Smooth muscle cell (in vitro differentiated cells): ENCODE results near the gene PCDHB10. TPM values are rescaled to one million over a fixed set of nuclear protein-coding genes. Genes with fewer than 3 reads are reported as not detected.
"Not testable (repeated sequence)": the region's sequence is repeated elsewhere in the genome, so short reads cannot be mapped to it uniquely, and the experiment has no call there.

Experiments
- DNase-seq: peaks from one replicate; lab custom pipeline; 2025; ENCODE audit not compliant: unreplicated experiment; lab: John Stamatoyannopoulos, UW
- H2AFZ ChIP-seq: fragments of 200-600 bp; sonication (generic); 2 replicates; pipeline ENCODE4 v1.6.0; 2016; ENCODE audit warnings: antibody characterized with exemption, low read depth, mild to moderate bottlenecking
- H3F3A ChIP-seq: fragments of 200-600 bp; sonication (generic); 2 replicates; pipeline ENCODE4 v1.6.0; 2017; ENCODE audit warnings: antibody characterized with exemption, low read depth
- H3K27ac ChIP-seq: fragments of 200-600 bp; sonication (generic); 2 replicates; pipeline ENCODE4 v1.5.1; 2016; ENCODE audit warnings: low read depth, mild to moderate bottlenecking
- H3K27me3 ChIP-seq: fragments of 200-600 bp; sonication (generic); 2 replicates; pipeline ENCODE4 v1.6.1; 2016; ENCODE audit warnings: low read depth, mild to moderate bottlenecking
- H3K36me3 ChIP-seq: fragments of 200-600 bp; sonication (generic); 2 replicates; pipeline ENCODE4 v1.5.1; 2016; ENCODE audit warnings: low read depth
- H3K4me1 ChIP-seq: fragments of 200-600 bp; sonication (generic); 2 replicates; pipeline ENCODE4 v1.5.1; 2016; ENCODE audit warnings: low read depth
- H3K4me2 ChIP-seq: fragments of 200-600 bp; sonication (generic); 2 replicates; pipeline ENCODE4 v1.6.0; 2016; ENCODE audit warnings: mild to moderate bottlenecking
- H3K4me3 ChIP-seq: fragments of 200-600 bp; sonication (generic); 2 replicates; pipeline ENCODE4 v1.5.1; 2016; ENCODE audit warnings: mild to moderate bottlenecking
- H3K79me2 ChIP-seq: fragments of 200-600 bp; sonication (generic); 2 replicates; pipeline ENCODE4 v1.6.0; 2016; ENCODE audit warnings: low read depth, mild to moderate bottlenecking
- H3K9ac ChIP-seq: fragments of 200-600 bp; sonication (generic); 2 replicates; pipeline ENCODE4 v1.6.0; 2016; ENCODE audit warnings: low read depth
- H3K9me3 ChIP-seq: fragments of 200-600 bp; sonication (generic); replicated peaks from 2 replicates; pipeline ENCODE4 v1.5.1; 2016; ENCODE audit warnings: low read depth
- H4K20me1 ChIP-seq: fragments of 200-600 bp; sonication (generic); 2 replicates; pipeline ENCODE4 v1.6.0; 2016; ENCODE audit warnings: low read depth
- WGBS: methylation state at CpG from one replicate; pipeline ENCODE4 v1.1.7; 2016; ENCODE audit warnings: low lambda C conversion rate; 5-methylcytosine and 5-hydroxymethylcytosine counted together
- polyA plus RNA-seq: library from polyadenylated mRNA; unstranded; fragments of >200 nt; fragmentation: Nextera tagmentation; extraction: Ambion mirVana; gene quantifications from 2 replicates; pipeline ENCODE4 v1.2.1, GENCODE V29; 2016
- total RNA-seq: library from RNA; depleted of rRNA; stranded (reverse); fragments of >200 nt; gene quantifications from 2 replicates; pipeline ENCODE4 v1.2.3, GENCODE V29; 2014
- TF ChIP-seq, protein P1 (sequence below): fragments of 200-600 bp; sonication (generic); IDR thresholded peaks from 2 replicates; pipeline ENCODE4 v1.5.1; 2017; ENCODE audit warnings: borderline replicate concordance, mild to moderate bottlenecking, antibody characterized with exemption; ENCODE audit not compliant: insufficient read depth, poor library complexity, severe bottlenecking

PCDHB10 gene
- total and polyA plus RNA-seq, 2 experiments from 2014 or later: 3.3 to 6.4 TPM

DNA sequence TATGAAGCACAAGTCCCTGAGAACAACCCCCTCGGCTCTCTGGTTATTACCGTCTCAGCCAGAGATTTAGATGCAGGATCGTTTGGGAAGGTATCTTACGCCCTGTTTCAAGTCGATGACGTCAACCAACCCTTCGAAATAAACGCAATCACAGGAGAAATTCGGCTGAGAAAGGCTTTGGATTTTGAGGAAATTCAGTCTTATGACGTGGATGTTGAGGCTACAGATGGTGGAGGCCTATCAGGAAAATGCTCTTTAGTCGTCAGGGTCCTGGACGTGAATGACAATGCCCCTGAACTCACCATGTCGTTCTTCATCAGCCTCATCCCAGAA lies 41.2 kb upstream of the PCDHB10 start:
- TF ChIP-seq, protein P1, sequence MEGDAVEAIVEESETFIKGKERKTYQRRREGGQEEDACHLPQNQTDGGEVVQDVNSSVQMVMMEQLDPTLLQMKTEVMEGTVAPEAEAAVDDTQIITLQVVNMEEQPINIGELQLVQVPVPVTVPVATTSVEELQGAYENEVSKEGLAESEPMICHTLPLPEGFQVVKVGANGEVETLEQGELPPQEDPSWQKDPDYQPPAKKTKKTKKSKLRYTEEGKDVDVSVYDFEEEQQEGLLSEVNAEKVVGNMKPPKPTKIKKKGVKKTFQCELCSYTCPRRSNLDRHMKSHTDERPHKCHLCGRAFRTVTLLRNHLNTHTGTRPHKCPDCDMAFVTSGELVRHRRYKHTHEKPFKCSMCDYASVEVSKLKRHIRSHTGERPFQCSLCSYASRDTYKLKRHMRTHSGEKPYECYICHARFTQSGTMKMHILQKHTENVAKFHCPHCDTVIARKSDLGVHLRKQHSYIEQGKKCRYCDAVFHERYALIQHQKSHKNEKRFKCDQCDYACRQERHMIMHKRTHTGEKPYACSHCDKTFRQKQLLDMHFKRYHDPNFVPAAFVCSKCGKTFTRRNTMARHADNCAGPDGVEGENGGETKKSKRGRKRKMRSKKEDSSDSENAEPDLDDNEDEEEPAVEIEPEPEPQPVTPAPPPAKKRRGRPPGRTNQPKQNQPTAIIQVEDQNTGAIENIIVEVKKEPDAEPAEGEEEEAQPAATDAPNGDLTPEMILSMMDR: no peak
- Histone ChIP-seq H3K27me3 (no peaks in the 10 kb centered on the region), H3K9me3 (peaks cover 14% of the 10 kb centered on the region), H3K36me3 (no peaks in the 10 kb centered on the region), H3K27ac (no peak overlapping the region), H3K4me2 (no peak overlapping the region), H3K9ac (no peak overlapping the region), H2AFZ (no peak overlapping the region), H3K79me2 (no peaks in the 10 kb centered on the region), H3K4me1 (no peaks in the 10 kb centered on the region), H3K4me3 (no peak overlapping the region), H3F3A (no peaks in the 10 kb centered on the region), H4K20me1 (no peaks in the 10 kb centered on the region)
- no peak for DNase-seq
- 93% methylated on average over 13 of the region's 13 CpGs for WGBS

DNA sequence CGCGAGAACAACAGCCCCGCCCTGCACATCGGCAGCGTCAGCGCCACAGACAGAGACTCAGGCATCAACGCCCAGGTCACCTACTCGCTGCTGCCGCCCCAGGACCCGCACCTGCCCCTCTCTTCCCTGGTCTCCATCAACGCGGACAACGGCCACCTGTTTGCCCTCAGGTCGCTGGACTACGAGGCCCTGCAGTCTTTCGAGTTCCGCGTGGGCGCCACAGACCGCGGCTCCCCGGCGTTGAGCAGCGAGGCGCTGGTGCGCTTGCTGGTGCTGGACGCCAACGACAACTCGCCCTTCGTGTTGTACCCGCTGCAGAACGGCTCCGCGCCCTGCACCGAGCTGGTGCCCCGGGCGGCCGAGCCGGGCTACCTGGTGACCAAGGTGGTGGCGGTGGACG lies 40.5 kb upstream of the PCDHB10 start:
- not testable (repeated sequence) for H3F3A ChIP-seq, DNase-seq, H2AFZ ChIP-seq, H3K4me2 ChIP-seq, H3K79me2 ChIP-seq, H3K4me1 ChIP-seq, H3K4me3 ChIP-seq, H3K27me3 ChIP-seq, H3K36me3 ChIP-seq, H3K27ac ChIP-seq, H4K20me1 ChIP-seq, H3K9ac ChIP-seq
- WGBS: 97% methylated on average over 27 of the region's 41 CpGs
- H3K9me3 ChIP-seq: peaks cover 14% of the 10 kb centered on the region

DNA sequence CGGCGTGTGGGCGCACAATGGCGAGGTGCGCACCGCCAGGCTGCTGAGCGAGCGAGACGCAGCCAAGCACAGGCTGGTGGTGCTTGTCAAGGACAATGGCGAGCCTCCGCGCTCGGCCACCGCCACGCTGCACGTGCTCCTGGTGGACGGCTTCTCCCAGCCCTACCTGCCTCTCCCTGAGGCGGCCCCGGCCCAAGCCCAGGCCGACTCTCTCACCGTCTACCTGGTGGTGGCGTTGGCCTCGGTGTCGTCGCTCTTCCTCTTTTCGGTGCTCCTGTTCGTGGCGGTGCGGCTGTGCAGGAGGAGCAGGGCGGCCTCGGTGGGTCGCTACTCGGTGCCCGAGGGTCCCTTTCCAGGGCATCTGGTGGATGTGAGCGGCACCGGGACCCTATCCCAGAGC lies 40.1 kb upstream of the PCDHB10 start:
- DNase-seq, H4K20me1 ChIP-seq, H3K79me2 ChIP-seq, H3K27ac ChIP-seq, H3F3A ChIP-seq, H3K4me1 ChIP-seq, H3K27me3 ChIP-seq, H3K9ac ChIP-seq, H3K4me2 ChIP-seq, H3K36me3 ChIP-seq, H2AFZ ChIP-seq, H3K4me3 ChIP-seq: not testable (repeated sequence)
- 97% methylated on average over 30 of the region's 36 CpGs for WGBS
- peaks cover 14% of the 10 kb centered on the region for H3K9me3 ChIP-seq

DNA sequence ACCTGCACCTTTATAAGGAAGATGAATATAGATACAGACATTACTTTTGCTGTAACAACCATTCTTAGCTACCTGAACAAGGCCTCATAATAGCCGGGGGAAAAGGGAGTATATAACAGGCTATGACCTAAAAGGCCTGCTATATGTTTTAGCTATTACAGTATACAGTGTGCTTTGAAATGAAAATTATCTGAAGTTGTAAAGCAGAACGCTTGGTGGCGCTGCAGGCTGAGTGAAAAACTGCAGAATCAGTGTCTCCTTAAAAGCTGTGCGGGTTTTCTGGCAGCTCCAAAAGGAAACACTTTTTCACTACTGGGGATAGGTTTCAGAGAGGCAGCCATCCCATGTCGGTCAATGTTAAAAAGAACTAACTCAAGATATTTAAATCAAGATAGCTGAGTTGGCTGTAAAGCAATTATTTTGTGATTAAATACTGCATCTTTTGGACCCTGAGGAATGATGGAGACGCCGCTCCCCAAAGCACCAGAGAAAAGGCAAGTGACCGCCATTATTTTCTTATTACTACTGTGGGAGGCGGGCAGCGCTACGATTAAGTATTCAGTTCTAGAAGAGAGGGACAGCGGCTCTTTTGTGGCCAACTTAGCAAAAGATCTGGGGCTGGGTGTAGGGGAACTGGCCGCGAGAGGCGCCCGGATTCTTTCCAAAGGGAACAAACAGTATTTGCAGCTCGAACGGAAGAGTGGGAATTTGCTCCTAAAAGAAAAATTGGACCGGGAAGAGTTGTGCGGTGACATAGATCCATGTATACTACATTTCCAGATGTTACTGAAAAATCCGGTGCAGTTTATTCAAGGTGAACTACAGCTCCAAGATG lies 36.4 kb upstream of the PCDHB10 start:
- DNase-seq: no peak
- Histone ChIP-seq H3K79me2 (no peaks in the 10 kb centered on the region), H3K27ac (no peak overlapping the region), H3K9ac (no peak overlapping the region), H3K36me3 (no peaks in the 10 kb centered on the region), H4K20me1 (no peaks in the 10 kb centered on the region), H3F3A (no peaks in the 10 kb centered on the region), H3K4me2 (no peak overlapping the region), H3K4me3 (no peak overlapping the region), H2AFZ (no peak overlapping the region), H3K4me1 (no peaks in the 10 kb centered on the region), H3K27me3 (no peaks in the 10 kb centered on the region), H3K9me3 (peaks cover 9% of the 10 kb centered on the region)
- TF ChIP-seq, protein P1: no peak
- WGBS: 84% methylated on average over 21 of the region's 21 CpGs

DNA sequence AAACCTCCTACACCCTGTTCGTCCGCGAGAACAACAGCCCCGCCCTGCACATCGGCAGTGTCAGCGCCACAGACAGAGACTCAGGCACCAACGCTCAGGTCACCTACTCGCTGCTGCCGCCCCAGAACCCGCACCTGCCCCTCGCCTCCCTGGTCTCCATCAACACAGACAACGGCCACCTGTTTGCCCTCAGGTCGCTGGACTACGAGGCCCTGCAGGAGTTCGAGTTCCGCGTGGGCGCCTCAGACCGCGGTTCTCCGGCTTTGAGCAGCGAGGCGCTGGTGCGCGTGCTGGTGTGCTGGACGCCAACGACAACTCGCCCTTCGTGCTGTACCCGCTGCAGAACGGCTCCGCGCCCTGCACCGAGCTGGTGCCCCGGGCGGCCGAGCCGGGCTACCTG lies 34.8 kb upstream of the PCDHB10 start:
- H3K9me3 ChIP-seq, H4K20me1 ChIP-seq, H3K79me2 ChIP-seq, H3K27me3 ChIP-seq, H3K4me2 ChIP-seq, H3K36me3 ChIP-seq, H3K27ac ChIP-seq, H3F3A ChIP-seq, H3K4me1 ChIP-seq, H3K9ac ChIP-seq, DNase-seq, H3K4me3 ChIP-seq, H2AFZ ChIP-seq: not testable (repeated sequence)
- 97% methylated on average over 34 of the region's 38 CpGs for WGBS

DNA sequence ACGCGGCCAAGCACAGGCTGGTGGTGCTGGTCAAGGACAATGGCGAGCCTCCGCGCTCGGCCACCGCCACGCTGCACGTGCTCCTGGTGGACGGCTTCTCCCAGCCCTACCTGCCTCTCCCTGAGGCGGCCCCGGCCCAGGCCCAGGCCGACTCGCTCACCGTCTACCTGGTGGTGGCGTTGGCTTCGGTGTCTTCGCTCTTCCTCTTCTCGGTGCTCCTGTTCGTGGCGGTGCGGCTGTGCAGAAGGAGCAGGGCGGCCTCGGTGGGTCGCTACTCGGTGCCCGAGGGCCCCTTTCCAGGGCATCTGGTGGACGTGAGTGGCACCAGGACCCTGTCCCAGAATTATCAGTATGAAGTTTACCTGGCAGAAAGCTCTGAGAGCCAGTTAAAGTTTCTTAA lies 34.3 kb upstream of the PCDHB10 start:
- H4K20me1 ChIP-seq, H3K27me3 ChIP-seq, H3K9ac ChIP-seq, H3K4me1 ChIP-seq, H3K79me2 ChIP-seq, H3K4me2 ChIP-seq, H3K9me3 ChIP-seq, H3F3A ChIP-seq, H3K27ac ChIP-seq, H3K36me3 ChIP-seq, H2AFZ ChIP-seq, DNase-seq, H3K4me3 ChIP-seq: not testable (repeated sequence)
- WGBS: 98% methylated on average over 25 of the region's 28 CpGs
